HCT116 (cell line): ENCODE results near the gene WNK2. TPM values are rescaled to one million over a fixed set of nuclear protein-coding genes. Genes with fewer than 3 reads are reported as not detected.

Experiments
- ATAC-seq: fragments of 200-7000 bp; cut with Tn5 transposase; 2 replicates; pipeline ENCODE4 v1.9.1; 2020; ENCODE audit warnings: mild to moderate bottlenecking, moderate library complexity
- BruUV-seq: library from RNA; stranded (reverse); fragments of 400-500 nt; replicated peaks from 2 replicates; lab custom pipeline; 2021; lab: Mats Ljungman, UMichigan
- CTCF ChIA-PET: fragments of 300-600 bp; sonication (Branson Sonifier 250); formaldehyde crosslinking; loops from one replicate; lab custom pipeline; 2021; ENCODE audit warnings: antibody characterized with exemption; lab: Charles Lee
- POLR2A ChIA-PET: fragments of 300-600, 350-600 bp; sonication (Branson Sonifier 250); formaldehyde crosslinking; loops from one replicate; lab custom pipeline; 2021; ENCODE audit warnings: antibody characterized with exemption; lab: Charles Lee
- RAD21 ChIA-PET, 2 experiments: fragments of 300-600 bp; sonication (Branson Sonifier 250); formaldehyde crosslinking; loops; one replicate each; lab custom pipeline; 2023; ENCODE audit warnings: low total read pairs in 2 of 2; ENCODE audit not compliant: uncharacterized antibody in 2 of 2, unreplicated experiment in 2 of 2, low non-redundant PET in 1 of 2; lab: Charles Lee
- DNase-seq: peaks from one replicate; pipeline ENCODE4 v3.0.0-alpha.2; 2010; ENCODE audit warnings: low read depth, low spot score
- H2AFZ ChIP-seq: fragments of 200-600 bp; shearing (Covaris generic), sonication (generic); 2 replicates; pipeline ENCODE4 v1.6.1; 2017; ENCODE audit warnings: low read depth, mixed run types, mixed read lengths, antibody characterized with exemption, low read length; ENCODE audit not compliant: poor library complexity, severe bottlenecking
- H3K27ac ChIP-seq: 2 replicates; pipeline ENCODE4 v1.5.1; 2012; ENCODE audit warnings: low read depth, low read length
- H3K27me3 ChIP-seq: fragments of 200-600 bp; sonication (generic); 2 replicates; pipeline ENCODE4 v1.6.1; 2016; ENCODE audit warnings: mixed run types, low read length, mixed read lengths; ENCODE audit not compliant: insufficient read depth
- H3K36me3 ChIP-seq, 2 experiments: fragments of 200-500 bp in 1 of 2; fragments of 200-600 bp in 1 of 2; sonication (Bioruptor generic) in 1 of 2; sonication (generic) in 1 of 2; 2 replicates each; pipeline versions ENCODE4 v1.5.1 to v1.6.1; 2014 to 2016; ENCODE audit warnings: low read length in 2 of 2, inconsistent platforms in 1 of 2, mixed read lengths in 1 of 2, mixed run types in 1 of 2; ENCODE audit not compliant: insufficient read depth in 2 of 2, control insufficient read depth in 1 of 2
- H3K4me1 ChIP-seq, 2 experiments: fragments of 200-600 bp in 1 of 2; sonication (generic) in 1 of 2; 2 replicates each; pipeline versions ENCODE4 v1.5.1 to v1.6.1; 2012 to 2017; ENCODE audit warnings: low read length in 2 of 2, inconsistent platforms in 1 of 2, mild to moderate bottlenecking in 1 of 2, mixed read lengths in 1 of 2, mixed run types in 1 of 2, moderate library complexity in 1 of 2; ENCODE audit not compliant: insufficient read depth in 2 of 2, control insufficient read depth in 1 of 2
- H3K4me2 ChIP-seq: fragments of 200-600 bp; sonication (generic); 2 replicates; pipeline ENCODE4 v1.6.1; 2017; ENCODE audit warnings: mixed run types, low read length, mixed read lengths
- H3K4me3 ChIP-seq, 2 experiments: fragments of 200-600 bp in 1 of 2; sonication (generic) in 1 of 2; replicated peaks in 1 of 2; 2 replicates each; pipeline ENCODE4 v1.5.1; 2011 to 2016; ENCODE audit warnings: low read length in 2 of 2, control low read depth in 1 of 2, low read depth in 1 of 2, mild to moderate bottlenecking in 1 of 2, mixed read lengths in 1 of 2, mixed run types in 1 of 2
- H3K79me2 ChIP-seq: fragments of 200-600 bp; sonication (generic); 2 replicates; pipeline ENCODE4 v1.6.1; 2017; ENCODE audit warnings: mild to moderate bottlenecking, mixed run types, low read length, moderate library complexity, mixed read lengths; ENCODE audit not compliant: insufficient read depth
- H3K9ac ChIP-seq: fragments of 200-600 bp; sonication (generic); 2 replicates; pipeline ENCODE4 v1.6.1; 2016; ENCODE audit warnings: low read length, mixed read lengths
- H3K9me2 ChIP-seq: fragments of 200-600 bp; sonication (generic), shearing (Covaris generic); 2 replicates; pipeline ENCODE4 v1.6.1; 2017; ENCODE audit warnings: mixed run types, mild to moderate bottlenecking, moderate library complexity; ENCODE audit not compliant: insufficient read depth
- H3K9me3 ChIP-seq, 2 experiments: fragments of 200-500 bp in 1 of 2; fragments of 200-600 bp in 1 of 2; sonication (Bioruptor generic) in 1 of 2; sonication (generic) in 1 of 2; 2 replicates each; pipeline ENCODE4 v1.6.1; 2014 to 2017; ENCODE audit warnings: low read length in 2 of 2, mixed read lengths in 2 of 2, inconsistent platforms in 1 of 2, low read depth in 1 of 2, mild to moderate bottlenecking in 1 of 2, mixed run types in 1 of 2, moderate library complexity in 1 of 2; ENCODE audit not compliant: control insufficient read depth in 1 of 2, insufficient read depth in 1 of 2
- H4K20me1 ChIP-seq: fragments of 200-600 bp; sonication (generic), shearing (Covaris generic); 2 replicates; pipeline ENCODE4 v1.6.1; 2017; ENCODE audit warnings: mixed run types, mild to moderate bottlenecking, moderate library complexity; ENCODE audit not compliant: insufficient read depth
- CBX3 ChIP-seq: IDR thresholded peaks from 2 replicates; pipeline ENCODE4 v1.6.1; 2012; ENCODE audit warnings: low read depth
- FOSL1 ChIP-seq: IDR thresholded peaks from 2 replicates; pipeline ENCODE4 v1.6.1; 2012; ENCODE audit warnings: low read depth
- POLR2A ChIP-seq: IDR thresholded peaks from 2 replicates; pipeline ENCODE4 v1.7.0; 2011; ENCODE audit warnings: borderline replicate concordance; ENCODE audit not compliant: insufficient read depth, insufficient read length; ENCODE audit errors: extremely low read depth
- POLR2AphosphoS5 ChIP-seq: IDR thresholded peaks from 2 replicates; pipeline ENCODE4 v1.6.1; 2011; ENCODE audit warnings: mild to moderate bottlenecking, low read depth, low read length, moderate library complexity
- RAD21 ChIP-seq: IDR thresholded peaks from 2 replicates; pipeline ENCODE4 v1.6.1; 2012; ENCODE audit warnings: low read depth, mild to moderate bottlenecking
- SIN3A ChIP-seq: IDR thresholded peaks from 2 replicates; pipeline ENCODE4 v1.6.1; 2012; ENCODE audit warnings: low read depth
- SRF ChIP-seq: IDR thresholded peaks from 2 replicates; pipeline ENCODE4 v1.6.1; 2012; ENCODE audit warnings: low read depth
- ZNF274 ChIP-seq: fragments of 200-500 bp; sonication (Bioruptor generic); IDR thresholded peaks from 2 replicates; pipeline ENCODE4 v1.6.1; 2014; ENCODE audit warnings: mild to moderate bottlenecking, low read depth, low read length, inconsistent platforms
- intact Hi-C: fragments of 100-400 bp; cut with micrococcal nuclease; formaldehyde crosslinking; loops from 2 replicates; pipeline ENCODE4 v1.10.0; 2022
- total RNA-seq: library from RNA; stranded (reverse); gene quantifications from one replicate; pipeline ENCODE4 v1.2.1, GENCODE V29; 2021; ENCODE audit not compliant: unreplicated experiment
- TF ChIP-seq, protein P1 (sequence below): IDR thresholded peaks from 2 replicates; pipeline ENCODE4 v1.6.1; 2012
- TF ChIP-seq, protein P2 (sequence below): IDR thresholded peaks from 2 replicates; pipeline ENCODE4 v1.6.1; 2011; ENCODE audit warnings: mild to moderate bottlenecking, low read length, moderate library complexity; ENCODE audit not compliant: insufficient replicate concordance; ENCODE audit errors: extremely low read depth

WNK2 gene
- total RNA-seq, 1 experiment from 2014 or later = 24.4 TPM

DNA sequence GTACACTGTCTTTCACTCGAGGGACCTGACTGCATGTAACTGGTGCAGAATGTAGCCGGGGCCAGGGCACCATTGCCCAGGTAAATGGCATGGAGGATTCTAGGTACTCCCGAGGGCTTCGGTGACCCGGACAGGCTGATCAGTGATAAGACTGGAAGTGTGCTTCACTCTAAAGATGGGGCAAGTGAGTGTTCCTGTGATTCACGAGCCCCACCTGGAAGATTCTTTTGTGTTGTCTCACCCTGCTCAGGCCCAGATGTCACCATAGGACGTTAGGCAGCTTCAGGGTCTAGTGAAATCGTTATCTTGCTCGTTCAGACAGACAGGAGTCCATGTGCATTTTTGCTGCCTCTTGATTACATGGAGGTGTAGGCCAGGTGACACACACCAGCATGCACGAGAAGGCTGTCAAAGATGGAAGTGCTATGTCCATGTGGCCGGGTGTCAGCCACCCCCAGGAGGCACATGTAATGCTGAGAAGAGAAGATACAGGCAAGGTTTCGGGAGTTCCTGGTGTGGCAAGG lies 73.9 kb downstream of the WNK2 start (continued):
- TF ChIP-seq, protein P1, sequence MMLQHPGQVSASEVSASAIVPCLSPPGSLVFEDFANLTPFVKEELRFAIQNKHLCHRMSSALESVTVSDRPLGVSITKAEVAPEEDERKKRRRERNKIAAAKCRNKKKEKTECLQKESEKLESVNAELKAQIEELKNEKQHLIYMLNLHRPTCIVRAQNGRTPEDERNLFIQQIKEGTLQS = no peak
- TF ChIP-seq CBX3 (no peak), SRF (no peak), FOSL1 (no peak), RAD21 (no peak)

DNA sequence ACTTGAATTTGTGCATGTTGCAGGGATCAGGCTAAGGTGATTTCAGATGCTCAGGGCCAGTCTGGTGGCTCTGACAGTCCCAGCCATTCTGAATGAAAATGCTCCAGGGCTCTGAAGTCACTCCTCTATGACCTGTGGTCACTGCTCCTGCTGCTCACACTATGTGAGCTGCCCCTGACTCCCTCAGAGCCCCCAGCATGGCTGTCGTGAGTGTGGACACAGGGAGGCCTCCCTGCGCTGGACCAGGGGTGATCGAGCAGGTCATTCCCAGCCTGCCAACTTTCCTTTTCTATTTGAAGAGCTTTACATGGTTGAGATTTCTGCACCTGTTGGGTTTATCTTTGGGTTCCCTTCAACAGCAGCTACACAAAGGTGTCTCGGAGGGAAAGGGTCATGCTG lies 74.5 kb downstream of the WNK2 start:
- Histone ChIP-seq H3K27me3 (no peaks in the 10 kb centered on the region), H3K9me2 (no peaks in the 10 kb centered on the region), H3K4me3 (no peak overlapping the region), H3K4me1 (no peaks in the 10 kb centered on the region), H2AFZ (no peak overlapping the region), H4K20me1 (no peaks in the 10 kb centered on the region), H3K9me3 (no peaks in the 10 kb centered on the region), H3K4me2 (no peak overlapping the region), H3K27ac (no peak overlapping the region), H3K9ac (no peak overlapping the region), H3K36me3 (no peaks in the 10 kb centered on the region), H3K79me2 (no peaks in the 10 kb centered on the region)
- intact Hi-C loops = no loop called here
- no peak for TF ChIP-seq POLR2AphosphoS5
- TF ChIP-seq, protein P2, sequence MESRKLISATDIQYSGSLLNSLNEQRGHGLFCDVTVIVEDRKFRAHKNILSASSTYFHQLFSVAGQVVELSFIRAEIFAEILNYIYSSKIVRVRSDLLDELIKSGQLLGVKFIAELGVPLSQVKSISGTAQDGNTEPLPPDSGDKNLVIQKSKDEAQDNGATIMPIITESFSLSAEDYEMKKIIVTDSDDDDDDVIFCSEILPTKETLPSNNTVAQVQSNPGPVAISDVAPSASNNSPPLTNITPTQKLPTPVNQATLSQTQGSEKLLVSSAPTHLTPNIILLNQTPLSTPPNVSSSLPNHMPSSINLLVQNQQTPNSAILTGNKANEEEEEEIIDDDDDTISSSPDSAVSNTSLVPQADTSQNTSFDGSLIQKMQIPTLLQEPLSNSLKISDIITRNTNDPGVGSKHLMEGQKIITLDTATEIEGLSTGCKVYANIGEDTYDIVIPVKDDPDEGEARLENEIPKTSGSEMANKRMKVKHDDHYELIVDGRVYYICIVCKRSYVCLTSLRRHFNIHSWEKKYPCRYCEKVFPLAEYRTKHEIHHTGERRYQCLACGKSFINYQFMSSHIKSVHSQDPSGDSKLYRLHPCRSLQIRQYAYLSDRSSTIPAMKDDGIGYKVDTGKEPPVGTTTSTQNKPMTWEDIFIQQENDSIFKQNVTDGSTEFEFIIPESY = no peak
- no peak for TF ChIP-seq SRF
- no peak for TF ChIP-seq SIN3A
- no peak for TF ChIP-seq CBX3
- no peak for TF ChIP-seq ZNF274
- no peak for TF ChIP-seq POLR2A
- POLR2A ChIA-PET = no interaction called here
- RAD21 ChIA-PET = no interaction called here
- DNase-seq (no peak), ATAC-seq (no peak)
- no TSS peak for BruUV-seq
- CTCF ChIA-PET = no interaction called here
